T1000 (cell line): ENCODE measurements around the gene PIP5KL1.
"Not testable (repeated sequence)": the region's sequence is repeated elsewhere in the genome, so short reads cannot be mapped to it uniquely, and the experiment has no call there.

Experiments
- DNase-seq: peaks from one replicate; lab custom pipeline; 2025; ENCODE audit warnings: mixed read lengths; lab: John Stamatoyannopoulos, UW

PIP5KL1 gene

DNA sequence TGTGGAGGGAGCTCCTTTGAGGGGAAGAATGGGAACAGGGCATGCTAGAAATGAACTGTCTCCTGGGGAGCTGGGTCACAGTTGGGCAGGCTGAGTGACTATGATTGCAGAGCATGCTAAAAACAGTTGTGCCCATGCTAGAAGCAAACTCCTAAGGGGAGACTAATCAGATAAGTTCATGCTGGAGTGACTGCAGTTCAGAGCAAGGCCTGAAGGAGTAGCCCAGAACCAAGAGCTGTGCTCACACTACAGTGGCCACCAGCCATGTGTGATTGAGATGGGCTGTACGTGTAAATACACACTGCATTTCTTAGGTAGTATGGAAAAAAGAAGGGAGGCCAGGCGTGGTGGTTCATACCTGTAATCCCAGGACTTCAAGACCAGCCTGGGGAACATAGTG is 42.8 kb downstream of the PIP5KL1 start:
- DNase-seq = no peak

DNA sequence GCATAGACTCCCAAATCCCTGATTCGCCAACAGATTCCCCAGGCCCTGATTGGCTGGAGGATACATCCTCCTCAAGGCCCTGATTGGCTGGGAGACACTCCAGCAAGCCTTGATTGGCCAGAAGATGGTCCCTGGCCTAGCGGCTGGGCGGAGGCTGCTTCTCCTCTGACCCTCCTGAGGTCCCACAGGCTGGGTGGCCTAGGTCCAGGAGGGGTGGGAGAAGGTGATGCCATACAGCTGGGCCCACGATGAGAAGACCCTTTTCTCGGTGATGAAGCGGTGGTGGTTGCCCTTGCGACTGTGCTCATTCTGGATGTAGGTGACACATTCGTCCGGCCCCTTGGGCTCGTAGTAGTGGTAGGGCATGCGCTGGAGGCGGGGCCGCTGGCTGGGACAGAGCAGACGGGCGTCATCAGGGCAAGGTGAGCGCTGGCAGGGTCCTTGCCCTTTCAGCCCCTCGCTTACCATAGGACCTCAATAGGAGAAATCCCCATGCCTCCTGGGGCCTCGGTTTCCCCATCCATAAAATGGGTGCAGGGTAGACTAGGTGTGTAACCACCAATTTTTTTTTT is 44.1 kb downstream of the PIP5KL1 start:
- DNase-seq = no peak

DNA sequence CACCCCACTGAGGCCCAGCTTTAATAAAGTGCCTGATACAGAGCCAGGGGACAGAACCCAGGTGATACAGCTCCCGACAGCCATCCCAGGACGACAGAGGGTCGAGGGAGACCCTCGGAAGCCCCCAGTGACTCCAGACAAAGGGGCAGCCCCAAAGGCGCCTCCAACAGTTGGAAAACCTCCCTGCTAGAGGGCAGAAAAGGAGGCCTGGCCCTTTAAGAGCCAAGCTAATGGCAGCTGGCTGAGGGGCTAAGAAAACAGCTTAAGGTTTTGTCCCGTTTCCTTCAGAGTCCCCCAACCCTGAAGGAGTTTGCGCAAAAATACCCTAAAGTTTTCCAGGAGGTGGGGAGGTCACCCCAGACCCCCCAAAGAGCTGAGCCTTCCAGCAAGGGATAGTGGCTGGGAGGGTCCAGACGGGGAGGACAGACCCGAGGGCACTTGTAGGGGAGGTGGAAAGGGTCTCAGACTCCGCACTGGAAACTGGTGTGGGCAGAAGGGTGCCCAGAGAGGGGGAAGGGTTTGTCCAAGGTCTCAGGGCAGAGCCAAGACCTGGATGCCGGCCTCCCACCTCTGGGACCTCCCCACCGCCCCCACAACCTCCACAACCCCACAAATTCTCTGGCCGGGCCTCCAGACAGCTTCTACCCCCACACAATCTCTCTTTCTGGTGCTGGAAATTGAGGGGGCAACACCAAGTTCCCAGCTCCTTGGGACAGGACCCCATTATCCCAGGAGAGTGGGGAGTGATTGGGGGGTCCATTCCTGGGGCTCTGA is 44.9 kb downstream of the PIP5KL1 start:
- no peak for DNase-seq

DNA sequence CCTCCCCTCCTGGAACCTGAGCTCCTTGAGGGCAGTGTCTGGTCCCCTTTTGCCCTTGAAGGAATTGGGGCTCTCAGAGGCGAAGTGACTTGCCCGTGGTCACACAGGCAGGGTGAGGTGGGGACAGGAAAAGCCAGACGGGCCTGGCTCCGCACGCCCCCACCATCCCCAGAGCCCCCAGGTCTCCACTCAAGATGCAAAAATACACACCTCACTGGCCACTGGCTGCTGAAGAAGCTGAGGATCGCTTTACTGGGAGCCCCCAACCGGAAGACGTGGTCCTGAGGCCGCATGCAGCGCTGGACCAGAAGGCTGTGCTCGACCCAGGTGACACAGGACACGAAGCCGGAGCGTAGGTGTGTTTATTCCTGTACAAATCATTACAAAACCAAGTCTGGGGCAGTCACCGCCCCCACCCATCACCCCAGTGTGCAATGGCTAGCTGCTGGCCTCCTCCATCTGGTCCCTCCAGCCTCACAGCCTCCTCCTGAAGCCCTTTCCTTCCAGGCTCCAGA is 45.5 kb downstream of the PIP5KL1 start:
- DNase-seq = no peak

DNA sequence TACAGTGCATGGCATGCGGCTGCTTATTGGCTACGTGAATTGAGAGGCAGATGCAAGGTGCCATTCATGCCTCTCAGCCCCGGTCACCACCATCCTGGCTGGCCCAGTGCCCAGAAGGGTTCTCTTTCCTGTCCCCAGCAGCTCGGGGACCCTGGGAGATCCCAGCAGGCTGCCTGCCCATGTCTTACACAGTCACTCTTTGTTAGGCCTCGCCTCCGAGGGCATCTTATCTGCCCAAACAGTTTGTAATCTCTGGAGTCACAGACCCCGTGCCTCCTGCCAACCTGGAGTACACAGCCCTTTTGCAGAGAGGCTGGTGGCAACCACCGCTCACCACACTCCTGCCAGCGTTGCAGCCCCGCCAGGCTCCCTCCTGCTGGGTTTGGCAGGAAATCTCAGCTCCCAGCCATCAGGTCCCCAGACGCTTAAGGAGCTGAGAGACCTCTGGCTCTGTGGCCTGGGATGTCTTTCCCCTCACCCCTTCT is 46.1 kb downstream of the PIP5KL1 start:
- no peak for DNase-seq

DNA sequence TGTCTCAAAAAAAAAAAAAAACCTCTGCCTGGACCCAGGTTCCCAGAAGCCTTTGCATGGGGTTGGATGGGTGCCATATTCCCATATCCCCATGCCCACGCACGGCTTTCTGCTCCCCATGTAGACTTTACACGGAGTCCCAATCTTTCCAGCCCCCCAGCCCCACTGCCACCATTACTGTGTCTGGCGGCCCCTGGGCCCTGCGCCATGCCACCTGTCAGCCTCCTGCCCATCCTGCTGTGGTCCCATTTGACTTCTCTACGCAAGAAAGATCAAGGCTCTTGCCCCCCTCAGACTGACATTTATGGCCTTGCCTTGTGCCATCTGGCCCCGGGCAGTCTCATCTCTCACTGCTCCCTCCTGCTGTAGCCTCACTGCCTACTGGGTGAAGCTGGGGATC is 46.6 kb downstream of the PIP5KL1 start:
- no peak for DNase-seq

DNA sequence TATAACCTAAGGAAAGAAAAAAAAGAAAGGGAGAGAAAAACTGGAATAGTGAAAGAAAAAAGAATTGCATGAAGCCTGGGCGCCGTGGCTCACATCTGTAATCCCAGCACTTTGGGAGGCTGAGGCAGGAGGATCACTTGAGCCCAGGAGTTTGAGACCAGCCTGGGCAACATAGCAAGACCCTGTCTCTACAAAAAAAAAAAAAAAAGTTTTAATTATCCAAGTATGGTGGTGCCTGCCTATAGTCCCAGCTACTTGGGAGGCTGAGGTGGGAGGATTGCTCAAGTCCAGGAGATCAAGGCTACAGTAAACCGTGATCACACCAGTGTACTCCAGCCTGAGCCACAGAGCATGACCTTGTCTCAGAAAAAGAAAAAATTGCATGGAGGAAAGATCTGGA is 48.9 kb downstream of the PIP5KL1 start:
- not testable (repeated sequence) for DNase-seq

DNA sequence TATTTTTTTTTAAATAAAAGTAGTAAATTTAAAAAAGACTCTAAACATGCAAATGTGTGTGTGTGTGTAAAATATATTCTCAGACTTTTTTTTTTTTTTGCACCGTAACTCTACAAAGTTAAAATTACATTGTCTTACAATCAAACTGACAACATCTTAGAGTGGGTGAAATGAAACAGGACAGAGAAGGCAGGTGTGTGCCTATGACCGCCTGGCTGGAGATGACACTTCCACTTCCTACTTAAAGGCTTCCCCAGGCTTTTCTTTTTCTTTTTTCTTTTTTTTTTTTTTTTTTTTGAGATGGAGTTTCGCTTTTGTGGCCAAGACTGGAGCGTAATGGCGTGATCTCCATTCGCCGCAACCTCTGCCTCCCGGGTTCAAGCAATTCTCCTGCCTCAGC is 50.4 kb downstream of the PIP5KL1 start:
- DNase-seq = no peak

DNA sequence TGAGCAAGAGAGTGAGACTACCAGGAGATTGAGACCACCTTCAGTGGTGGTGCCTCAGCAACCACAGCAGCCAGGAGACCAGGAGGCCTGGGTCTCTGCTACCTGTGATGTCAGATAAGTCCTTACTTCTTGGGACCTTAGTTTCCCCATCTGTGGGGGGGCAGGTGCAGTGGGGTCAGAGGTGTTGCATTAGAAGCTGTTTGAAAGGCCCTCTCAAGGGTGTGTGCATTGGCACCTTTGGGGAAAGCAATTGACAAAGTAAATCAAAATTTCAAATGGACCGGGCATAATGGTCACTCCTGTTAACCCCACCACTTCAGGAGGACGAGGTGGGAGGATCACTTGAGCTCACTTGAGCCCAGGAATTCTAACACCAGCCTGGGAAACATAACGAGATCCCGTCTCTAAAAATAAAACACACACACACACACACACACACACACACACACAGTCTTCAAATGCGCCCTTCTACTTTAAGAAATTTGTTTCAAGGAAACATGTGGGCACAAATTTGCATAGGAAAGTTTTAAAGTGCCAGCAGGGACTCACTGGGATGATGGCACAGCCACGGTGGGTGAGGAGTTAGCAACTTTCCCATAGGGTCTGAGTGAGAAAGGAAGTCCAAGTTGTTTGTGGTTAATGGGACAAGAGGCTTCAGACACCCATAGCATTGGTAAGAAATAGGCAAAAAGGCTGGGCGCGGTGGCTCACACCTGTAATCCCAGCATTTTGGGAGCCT is 51.8 kb downstream of the PIP5KL1 start:
- no peak for DNase-seq

DNA sequence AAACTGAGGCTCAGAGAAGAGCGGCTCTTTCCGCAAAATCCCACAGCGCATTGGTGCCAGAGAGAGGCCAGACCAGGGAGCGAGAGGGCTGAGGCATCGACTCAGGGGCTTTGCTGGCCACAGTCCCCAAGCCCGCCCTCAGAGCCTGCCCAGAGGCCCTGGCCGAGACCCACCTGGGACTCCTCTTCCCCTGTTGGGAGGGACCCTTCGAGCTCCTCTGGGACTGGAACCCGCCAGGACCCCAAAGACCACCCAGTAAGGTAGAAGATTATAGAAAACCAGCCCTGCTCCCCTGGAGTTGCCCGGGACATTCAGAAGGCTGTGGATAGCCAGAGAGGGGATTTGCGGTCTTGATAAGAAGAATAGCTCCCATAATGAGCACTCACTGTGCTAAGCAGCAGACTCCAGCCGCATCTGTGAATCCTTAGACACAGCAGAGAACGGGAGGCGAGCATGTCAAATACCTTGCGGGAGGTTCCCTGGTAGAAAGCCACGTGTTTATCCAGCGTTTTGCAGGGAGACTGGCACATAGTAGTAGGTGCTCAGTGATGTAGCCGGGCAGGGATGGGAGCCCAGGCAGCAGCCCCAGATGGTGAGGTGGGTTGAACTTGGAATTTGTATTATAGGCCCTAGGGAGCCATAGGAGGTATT is 52.5 kb downstream of the PIP5KL1 start:
- DNase-seq = no peak

DNA sequence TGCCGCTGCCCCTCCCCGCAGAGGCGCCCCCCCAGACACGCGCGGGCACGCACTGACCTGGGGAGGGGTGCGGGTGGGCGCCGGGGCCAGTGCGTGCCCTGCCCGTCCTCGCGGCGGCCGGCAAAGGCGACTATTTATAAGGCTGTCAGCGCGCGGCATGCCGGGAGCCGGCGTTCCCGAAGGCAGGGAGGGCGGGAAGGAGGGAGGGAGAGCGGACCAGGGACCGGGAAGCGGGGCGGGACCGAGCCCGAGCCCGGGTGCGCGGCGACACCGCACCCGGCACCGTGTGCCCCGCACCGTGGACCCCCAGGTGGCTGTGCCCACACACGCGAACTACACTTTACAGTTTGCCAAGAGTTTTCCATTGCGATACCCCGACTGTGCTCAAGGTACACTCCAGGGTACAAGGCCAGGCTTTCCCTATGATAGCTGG is 53.0 kb downstream of the PIP5KL1 start, which contains the start of gene AK1:
Gene AK1, minus strand, starts transcription at position 110 of the 433 bp plus-strand sequence. CDS start 3,058 bp downstream, outside the sequence.
- peak; percentile 17 for DNase-seq

DNA sequence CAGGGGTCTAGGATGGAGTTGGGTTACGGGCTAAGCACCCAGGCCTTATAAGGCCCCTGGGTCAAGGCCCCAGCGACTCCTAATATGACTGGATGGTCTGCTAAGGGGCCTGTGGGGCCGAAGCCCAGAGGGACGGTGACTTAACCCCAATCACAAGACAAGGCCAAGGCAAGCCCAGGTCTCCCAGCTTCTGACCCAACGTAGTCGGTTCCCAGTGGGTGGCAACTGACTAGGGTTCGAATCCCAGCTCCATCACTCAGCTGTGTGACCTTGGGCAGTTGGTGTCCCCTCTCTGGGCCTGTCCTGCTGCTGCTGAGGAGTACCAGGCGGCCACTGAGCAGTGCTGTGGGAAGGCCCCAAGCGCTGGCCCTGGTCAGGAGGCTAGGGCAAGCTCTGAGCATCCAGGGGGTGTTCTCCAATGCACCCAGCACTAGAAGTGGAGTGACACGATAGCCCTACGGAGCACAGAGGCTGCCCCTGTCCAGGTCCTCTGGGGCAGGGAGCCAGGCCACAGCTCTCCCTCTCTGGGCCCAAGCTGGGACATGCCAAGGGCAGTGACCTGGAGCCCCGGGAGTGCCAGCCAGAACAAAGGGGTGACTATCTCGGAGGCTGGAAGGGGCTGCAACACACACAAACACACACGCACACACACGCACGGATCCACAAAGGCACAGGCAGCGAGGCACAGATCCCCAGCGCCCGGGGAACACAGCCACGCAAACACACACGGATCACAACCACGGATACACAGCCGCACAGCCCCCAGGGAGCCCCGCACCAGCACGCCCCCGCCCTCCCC is 53.6 kb downstream of the PIP5KL1 start:
- DNase-seq = no peak

DNA sequence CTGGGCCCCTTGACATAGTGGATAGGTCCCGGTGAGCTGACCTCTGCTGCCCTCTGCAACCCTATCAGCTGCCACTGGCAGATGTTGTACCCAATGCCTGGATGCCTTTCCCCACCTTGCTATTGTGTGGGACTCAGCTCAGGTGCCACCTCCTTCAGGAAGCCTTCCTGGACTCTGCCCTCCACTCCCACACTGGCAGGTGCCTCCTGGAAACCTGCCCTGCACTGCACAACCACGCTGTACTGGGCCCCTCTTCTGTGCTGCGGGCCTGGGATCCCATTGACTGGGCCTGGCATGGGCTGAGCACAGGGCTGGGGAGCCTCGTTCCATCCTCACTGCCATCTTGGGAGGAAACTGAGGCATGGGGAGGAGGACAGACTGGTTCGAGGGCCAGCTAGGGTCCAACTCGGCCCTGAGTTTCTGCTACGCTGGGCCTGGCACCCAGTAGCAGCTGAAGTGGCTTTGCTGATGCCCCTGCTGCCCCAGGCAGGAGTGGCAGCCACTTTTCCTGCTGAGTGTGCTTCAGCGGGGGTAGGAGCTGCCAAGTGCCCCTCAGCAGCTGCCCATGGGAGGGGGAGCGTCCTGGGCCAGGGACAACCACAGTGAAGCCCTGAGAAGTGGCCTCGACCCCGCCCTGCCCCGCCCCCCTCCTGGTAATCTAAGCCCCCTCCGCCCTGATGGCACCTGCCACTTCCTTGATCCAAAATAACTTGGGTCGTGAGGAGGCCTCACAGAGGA is 54.4 kb downstream of the PIP5KL1 start:
- no peak for DNase-seq

DNA sequence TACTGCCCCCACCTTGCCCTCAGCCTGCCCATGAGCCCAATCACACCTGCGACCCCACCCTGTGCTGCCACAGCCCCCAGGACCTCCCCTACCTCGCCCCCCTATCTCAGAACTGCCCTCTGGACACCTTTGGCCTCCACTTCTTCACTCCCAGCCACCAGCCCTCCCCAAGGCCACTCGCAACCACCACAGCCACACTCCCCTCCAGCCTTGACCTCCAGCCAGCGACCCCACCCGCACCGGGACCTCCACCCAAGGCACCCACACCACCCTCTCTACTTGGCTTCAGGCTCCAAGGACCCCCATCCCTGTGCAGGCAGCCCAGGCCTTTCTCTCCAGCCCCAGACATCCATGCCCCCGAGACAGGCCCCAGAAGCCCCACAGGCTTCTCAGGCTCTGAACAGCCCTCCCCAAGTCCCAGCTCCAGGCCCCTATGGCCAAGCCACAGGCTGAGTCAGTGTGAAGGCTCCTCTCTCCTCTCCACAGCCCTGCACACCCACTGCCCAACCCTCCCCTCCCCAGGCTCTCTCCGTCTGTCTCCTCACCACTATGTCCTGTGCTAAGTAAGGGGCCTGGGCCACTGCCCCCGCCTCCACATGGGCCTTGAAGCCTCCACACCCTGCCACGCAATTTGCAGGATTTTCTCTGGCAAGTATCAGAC is 55.1 kb downstream of the PIP5KL1 start:
- no peak for DNase-seq

DNA sequence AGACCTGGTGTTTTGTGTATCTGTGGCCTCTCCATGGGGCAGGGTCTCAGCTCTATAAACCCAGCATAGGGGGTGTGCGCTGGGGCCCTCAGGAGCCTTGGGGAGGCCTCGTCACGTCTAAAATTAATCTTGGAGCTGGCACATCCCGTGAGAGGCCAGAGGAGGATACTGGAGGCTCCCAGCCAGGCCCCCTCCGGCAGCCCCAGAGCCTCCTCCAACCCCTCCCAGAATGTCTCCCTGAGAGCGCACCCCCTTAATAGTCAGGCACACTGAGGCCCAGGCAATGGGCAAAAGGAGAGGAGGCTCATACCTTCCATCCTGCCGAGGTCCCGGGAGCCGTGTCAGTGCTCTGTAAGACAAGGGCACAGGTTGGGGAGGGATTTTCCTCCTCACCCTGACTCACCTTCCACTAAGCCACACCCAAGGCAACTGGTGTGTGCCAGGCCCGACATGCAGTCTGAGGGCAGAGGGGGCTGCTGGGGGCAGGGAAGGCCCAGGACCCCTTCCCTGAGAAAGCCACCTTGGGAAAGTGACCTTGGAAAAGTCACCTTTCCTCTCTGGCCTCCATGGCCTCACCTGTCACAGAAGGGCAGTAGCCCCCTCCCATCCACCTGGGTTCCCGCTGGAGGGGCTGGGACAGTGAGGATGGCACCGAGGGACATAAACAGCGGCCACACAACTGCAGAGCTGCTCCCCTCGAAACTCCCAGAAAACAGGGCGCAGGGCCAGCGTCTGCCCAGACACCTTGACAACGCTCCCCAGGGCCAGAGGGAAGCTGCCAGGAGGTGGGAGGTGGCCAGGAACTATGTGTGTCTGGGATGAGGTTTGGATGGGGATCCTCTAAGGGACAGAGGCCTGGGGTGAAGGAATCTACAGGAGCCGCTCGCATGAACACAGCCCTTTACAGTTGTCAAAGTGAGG is 56.0 kb downstream of the PIP5KL1 start:
- DNase-seq = no peak

DNA sequence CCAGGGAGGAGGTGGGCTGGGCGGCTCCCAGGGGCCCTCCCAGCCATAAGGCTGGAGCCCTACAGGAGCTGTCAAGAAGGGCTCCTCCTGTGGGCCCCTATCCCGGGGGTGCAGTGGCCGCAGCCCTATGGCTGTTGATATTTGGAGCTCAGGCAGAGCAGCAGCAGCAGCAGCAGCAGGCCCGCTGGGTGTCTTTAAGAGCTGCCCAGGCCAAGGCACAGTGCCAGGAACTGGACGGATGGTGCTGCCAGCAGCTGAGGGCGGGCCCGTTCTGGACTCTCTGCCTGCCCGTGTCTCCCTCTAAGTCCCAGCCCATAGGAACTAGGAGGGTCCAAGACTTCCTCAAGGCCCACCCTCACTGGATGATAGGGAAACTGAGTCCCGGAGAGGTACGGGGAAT is 56.7 kb downstream of the PIP5KL1 start:
- DNase-seq = no peak

DNA sequence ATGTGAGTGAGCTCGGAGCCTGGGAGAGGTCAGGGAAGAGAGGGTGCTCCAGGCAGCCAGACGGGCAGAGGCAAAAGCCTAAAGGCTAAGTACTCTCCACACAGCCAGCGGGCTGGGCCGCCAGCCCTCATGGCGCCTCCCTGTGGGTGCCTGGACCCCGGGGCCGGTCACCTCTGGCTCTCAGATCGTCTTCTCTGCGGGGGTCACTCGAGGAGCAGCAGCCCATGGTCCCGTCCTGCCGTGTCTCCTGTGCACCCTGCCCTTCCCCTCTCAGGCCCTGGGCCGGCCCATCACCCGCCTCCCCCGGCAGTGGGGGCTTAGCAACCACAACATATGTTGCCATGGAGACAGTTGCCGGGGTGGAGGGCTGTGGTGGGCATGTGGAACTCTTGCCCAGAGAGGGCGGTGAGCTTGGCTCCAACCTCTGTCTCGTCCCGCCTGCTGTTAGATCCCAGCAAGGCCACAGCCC is 57.3 kb downstream of the PIP5KL1 start:
- DNase-seq = no peak

DNA sequence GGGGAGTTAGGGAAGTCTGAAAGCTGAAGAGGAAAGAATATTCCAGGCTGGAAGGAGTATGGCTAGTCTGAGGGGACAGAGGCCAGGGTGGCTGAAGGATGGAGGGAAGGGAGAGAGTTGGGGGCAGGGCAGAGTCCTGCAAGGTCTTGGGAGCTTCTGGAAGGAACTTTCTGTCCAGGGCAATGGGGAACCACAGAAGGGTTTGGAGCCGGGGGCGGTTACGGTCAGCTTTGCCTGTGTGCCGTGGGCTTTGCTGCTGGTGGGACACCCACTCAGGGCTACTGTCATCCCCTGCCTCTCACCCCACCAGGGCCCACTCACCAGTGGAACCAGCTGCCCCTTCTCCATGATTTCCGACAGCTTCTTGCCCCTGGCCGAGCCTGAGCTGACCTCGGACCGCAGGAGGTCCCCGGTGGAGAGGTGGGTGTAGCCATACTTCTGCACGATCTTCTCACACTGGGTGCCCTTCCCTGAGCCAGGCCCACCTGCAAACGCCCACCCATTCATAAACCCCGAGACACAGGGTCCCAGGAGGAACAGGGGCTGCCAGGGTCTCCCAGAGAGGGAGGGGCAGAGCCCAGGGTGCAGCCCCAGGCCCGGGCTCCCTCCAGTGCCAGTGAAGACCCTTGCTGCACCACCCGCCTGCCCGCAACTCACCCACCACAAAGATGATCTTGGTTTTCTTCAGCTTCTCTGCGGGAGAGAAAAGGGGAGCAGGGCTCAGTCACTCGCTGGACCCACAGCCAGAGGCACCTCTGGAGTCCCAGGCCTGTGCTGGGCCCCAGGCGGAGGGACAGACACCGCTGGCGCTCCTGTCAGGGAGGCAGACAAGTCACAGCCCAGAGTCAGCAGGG is 58.0 kb downstream of the PIP5KL1 start:
- DNase-seq = no peak
